CD4-positive, alpha-beta T cell treated with Interleukin-15 for 4 hours (primary cell): ENCODE data around the gene MRPS18B.

Experiments used
- DNase-seq: peaks from one replicate; pipeline ENCODE4 v3.0.0-alpha.2; 2020; ENCODE audit warnings: low spot score

MRPS18B gene

GRCh38 chr6:30617565-30618269, at the start of gene MRPS18B:
TSS of gene MRPS18B (plus strand) at chr6:30617840. CDS start at chr6:30617866, 26 bp downstream.
- peak; percentile 99 for DNase-seq

DNA sequence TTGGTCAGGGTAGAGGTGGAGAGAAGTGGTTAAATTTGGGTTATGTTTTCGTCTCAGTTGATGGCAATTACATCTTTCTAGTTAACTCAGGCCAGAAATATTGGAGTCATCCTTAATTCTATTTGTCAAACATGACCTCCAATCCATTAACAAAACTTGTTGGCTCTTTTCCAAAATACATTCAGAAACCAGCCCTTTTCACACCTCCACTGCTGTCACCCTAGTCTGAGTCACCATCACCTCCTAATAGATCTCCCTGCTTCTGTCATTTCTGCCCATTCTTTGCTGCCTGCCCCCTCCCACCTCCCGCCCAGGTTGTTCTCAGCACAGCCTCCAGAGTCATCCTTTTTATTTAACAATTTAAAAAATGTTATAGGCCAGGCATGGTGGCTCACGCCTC, 49.4 kb upstream of the MRPS18B start:
- DNase-seq, result peak; percentile 62

DNA sequence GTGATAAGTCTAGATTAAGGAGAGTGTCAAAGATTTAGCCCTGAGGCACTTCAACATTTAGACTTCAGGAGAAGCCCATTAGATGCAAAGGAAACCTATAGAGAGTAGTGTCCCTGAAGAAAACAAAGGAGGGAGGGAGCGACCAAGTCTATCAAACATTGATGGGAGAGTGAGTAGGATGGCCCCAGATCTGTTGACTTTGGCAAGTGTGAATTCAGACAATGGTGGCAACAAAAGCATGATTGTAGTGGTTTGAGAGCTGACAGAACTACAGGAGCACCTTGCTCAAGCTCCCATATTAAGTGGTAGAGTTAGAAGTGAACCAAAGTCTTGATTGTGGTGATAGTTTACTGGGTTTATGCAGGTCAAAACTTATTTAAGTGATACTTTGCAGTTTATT, 47.4 kb upstream of the MRPS18B start:
- DNase-seq, result no peak

DNA sequence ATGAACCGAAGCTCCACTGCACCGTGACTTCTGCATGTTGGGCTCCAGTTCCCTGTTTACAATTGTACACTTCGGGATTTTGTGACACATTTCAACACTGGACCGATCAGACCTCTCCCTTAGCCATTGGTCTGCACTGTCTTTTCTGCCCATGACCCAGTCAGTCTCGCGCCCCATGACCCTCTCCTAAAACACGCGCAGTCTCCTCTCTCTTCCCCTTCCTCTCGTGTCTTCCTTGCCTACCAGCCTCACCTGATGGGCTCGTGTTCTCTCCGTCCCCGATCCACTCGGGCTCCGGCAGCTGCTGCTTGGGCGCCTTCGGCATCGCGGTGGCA, 46.9 kb upstream of the MRPS18B start:
- DNase-seq, result no peak

DNA sequence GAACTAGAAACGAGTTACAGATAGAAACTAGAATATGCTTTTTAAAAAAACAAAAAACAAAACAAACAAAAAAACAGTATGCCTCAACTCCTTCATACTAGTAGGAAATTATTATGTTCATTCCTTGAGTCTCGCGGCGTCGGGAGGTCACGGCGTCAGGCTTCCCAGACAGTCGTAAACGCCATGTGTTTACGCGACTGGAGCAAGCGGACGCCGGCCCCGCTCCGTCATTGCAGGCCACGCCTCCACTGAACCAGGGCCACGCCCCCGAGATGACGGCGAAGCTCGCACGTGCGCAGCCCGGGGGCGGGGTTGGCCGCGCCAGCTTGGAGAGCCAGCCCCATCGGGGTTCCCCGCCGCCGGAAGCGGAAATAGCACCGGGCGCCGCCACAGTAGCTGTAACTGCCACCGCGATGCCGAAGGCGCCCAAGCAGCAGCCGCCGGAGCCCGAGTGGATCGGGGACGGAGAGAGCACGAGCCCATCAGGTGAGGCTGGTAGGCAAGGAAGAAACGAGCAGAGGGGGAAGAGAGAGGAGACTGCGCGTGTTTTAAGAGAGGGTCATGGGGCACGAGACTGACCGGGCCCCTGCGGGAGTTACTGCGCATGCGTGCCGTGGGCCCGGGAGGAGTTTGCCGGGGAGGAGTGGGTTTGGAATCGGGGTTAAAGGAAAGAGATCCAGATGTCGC, 46.4 kb upstream of the MRPS18B start, which contains the start of gene ABCF1:
TSS of gene ABCF1 (plus strand) at position 368 of the 687 bp plus-strand sequence. CDS start at position 414, 46 bp downstream.
- peak; percentile 98 for DNase-seq

DNA sequence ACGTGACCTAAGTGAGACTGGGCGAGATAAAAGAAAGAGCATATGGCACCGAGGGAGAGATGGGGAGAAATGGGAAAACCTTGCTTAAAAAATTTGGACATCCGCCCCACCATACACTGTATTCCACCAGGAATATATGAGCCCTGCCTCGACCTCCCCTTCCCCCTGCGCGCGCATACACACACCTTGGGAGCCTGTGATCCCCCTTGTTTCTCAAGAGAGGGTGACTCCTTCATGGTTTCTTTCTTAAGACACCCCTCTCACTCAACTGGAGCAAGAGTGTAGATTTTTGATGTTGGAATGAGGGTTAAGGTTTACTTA, 45.9 kb upstream of the MRPS18B start:
- DNase-seq, result no peak

GRCh38 chr6:30572148-30572547, 45.5 kb upstream of the MRPS18B start:
- DNase-seq, result no peak

- no peak for DNase-seq
These were observed 44.5 kb upstream of the MRPS18B start for GRCh38 chr6:30573113-30573512.

- no peak for DNase-seq
These were observed 39.6 kb upstream of the MRPS18B start for GRCh38 chr6:30578051-30578450.

DNA sequence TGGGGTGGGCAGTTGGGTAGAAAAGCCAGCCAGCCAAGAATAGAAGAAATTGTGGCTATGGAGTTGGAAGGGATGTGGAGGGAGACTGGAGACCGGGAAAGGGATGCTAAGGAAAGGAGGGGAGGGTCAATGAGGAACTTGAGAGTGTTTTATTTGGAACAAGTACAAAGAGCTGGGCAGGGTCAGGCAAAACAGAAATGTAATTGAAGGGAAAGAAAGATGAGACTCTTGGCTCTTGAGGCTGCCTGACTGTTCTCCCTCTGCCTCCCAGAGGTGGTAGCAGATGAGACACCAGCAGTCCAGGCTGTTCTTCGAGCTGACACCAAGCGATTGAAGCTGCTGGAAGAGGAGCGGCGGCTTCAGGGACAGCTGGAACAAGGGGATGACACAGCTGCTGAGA, 33.7 kb upstream of the MRPS18B start:
- no peak for DNase-seq

DNA sequence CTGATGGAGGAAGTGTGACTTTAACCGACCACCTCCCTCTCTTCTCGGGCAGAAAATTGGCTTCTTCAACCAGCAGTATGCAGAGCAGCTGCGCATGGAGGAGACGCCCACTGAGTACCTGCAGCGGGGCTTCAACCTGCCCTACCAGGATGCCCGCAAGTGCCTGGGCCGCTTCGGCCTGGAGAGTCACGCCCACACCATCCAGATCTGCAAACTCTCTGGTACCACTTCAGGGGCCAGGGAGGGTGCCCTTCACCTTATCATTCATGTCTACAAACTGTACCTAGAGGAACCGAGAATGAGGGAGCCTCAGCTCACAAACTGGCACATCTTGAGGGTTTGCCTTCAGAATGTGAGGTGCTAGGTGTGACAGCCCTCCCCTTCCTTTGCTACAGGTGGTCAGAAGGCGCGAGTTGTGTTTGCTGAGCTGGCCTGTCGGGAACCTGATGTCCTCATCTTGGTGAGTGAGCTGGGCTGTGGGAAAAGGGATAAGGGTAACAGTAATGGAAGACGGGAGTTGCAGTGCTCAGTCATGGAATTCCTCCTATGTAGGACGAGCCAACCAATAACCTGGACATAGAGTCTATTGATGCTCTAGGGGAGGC, 27.8 kb upstream of the MRPS18B start:
- DNase-seq, result no peak

DNA sequence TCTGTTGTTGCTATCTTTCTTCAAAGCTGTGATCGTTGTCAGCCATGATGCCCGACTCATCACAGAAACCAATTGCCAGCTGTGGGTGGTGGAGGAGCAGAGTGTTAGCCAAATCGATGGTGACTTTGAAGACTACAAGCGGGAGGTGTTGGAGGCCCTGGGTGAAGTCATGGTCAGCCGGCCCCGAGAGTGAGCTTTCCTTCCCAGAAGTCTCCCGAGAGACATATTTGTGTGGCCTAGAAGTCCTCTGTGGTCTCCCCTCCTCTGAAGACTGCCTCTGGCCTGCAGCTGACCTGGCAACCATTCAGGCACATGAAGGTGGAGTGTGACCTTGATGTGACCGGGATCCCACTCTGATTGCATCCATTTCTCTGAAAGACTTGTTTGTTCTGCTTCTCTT, 27.1 kb upstream of the MRPS18B start:
- no peak for DNase-seq

DNA sequence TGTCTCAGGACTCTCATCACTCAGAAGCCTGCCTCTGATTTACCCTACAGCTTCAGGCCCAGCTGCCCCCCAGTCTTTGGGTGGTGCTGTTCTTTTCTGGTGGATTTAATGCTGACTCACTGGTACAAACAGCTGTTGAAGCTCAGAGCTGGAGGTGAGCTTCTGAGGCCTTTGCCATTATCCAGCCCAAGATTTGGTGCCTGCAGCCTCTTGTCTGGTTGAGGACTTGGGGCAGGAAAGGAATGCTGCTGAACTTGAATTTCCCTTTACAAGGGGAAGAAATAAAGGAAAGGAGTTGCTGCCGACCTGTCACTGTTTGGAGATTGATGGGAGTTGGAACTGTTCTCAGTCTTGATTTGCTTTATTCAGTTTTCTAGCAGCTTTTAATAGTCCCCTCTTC, 26.6 kb upstream of the MRPS18B start:
- DNase-seq, result no peak

GRCh38 chr6:30592287-30592686, 25.4 kb upstream of the MRPS18B start:
- no peak for DNase-seq

- peak; percentile 83 for DNase-seq
These were observed 20.1 kb upstream of the MRPS18B start for GRCh38 chr6:30597315-30598144.

DNA sequence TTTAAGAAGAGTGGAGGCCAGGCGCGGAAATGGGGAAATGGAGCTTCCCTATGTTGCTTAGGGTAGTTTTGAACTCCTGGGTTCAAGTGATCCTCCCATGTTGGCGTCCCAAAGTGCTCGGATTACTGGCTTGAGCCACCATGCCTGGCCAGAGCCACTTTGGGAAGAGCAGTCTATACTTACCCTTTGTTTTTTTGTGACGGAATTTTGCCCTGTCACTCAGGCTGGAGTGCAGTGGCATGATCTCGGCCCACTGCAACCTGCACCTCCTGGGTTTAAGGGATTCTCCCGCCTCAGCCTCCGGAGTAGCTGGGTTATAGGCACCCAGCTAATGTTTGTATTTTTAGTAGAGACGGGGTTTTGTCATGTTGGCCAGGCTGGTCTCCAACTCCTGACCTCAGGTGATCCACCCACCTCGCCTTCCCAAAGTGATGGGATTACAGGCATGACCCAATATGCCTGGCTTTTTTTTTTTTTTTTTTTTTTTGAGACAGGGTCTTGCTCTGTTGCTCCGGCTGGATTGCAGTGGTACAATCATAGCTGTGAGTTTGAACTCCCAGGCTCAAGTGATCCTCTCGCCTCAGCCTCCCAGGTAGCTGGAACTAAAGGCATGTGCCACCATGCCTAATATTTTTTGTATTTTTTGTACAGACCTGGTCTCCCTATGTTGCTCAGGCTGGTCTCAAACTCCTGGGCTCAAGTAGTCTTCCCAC, 18.6 kb upstream of the MRPS18B start:
- no peak for DNase-seq

- DNase-seq, result no peak
These were observed 17.9 kb upstream of the MRPS18B start for GRCh38 chr6:30599625-30600324.

- DNase-seq, result no peak
These were observed 17.1 kb upstream of the MRPS18B start for GRCh38 chr6:30600451-30600961.

- DNase-seq, result no peak
These were observed 16.2 kb upstream of the MRPS18B start for GRCh38 chr6:30601436-30601814.

DNA sequence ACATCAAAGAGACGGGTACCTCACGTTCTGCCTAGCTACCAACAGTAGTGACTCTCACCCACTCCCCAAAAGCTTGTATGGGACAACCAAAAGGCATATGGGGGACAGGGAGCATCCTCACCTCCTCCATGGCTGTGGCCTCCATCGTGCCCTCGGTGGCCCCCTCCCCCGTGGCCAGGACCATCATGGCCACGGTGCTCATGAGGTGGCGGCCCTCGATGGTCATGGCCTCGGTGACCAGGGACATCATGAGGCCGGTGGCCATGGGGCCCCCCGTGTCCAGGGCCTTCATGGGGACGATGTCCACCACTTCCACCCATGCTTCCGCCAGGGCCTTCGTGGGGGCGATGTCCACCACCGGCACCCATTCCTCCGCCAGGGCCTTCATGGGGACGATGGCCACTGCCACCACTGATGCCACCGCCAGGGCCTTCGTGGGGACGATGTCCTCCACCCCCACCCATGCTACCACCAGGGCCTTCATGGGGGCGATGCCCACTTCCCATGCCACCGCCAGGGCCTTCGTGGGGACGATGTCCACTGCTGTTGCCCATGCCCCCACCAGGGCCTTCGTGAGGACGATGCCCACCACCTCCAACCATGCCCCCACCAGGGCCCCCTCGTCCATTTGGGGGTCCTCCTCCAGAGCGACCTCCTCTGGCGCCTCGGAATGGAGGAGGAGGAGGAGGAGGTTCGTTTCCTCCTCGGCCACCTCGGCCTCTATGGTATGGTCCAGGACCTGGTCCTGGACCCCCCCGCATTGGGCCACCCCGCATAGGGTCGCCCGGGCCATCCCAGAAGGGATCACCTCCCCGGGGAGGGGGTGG, 15.6 kb upstream of the MRPS18B start:
- no peak for DNase-seq
